GM23338 (cell line): ENCODE measurements around the gene STK38L. TPM values are rescaled to one million over a fixed set of nuclear protein-coding genes. Genes with fewer than 3 reads are reported as not detected.

Experiments
- ATAC-seq: fragments of 200-7000 bp; cut with Tn5 transposase; 3 replicates; pipeline ENCODE4 v1.9.1; 2020
- DNase-seq: peaks from one replicate; pipeline ENCODE4 v3.0.0-alpha.2; 2015; ENCODE audit warnings: low spot score
- H2AFZ ChIP-seq: fragments of 200-600 bp; sonication (generic); 2 replicates; pipeline ENCODE4 v1.8.0; 2016; ENCODE audit warnings: antibody characterized with exemption, mild to moderate bottlenecking, moderate library complexity
- H3F3A ChIP-seq: fragments of 200-600 bp; sonication (generic); replicated peaks from 2 replicates; pipeline ENCODE4 v1.8.0; 2017; ENCODE audit warnings: antibody characterized with exemption, mixed run types, low read depth
- H3K27ac ChIP-seq: fragments of 200-600 bp; sonication (generic); 2 replicates; pipeline ENCODE4 v1.6.1; 2016; ENCODE audit warnings: low read depth
- H3K27me3 ChIP-seq: fragments of 200-600 bp; sonication (generic); 2 replicates; pipeline ENCODE4 v1.8.0; 2016; ENCODE audit warnings: mild to moderate bottlenecking, mixed run types, moderate library complexity; ENCODE audit not compliant: insufficient read depth
- H3K36me3 ChIP-seq: fragments of 200-600 bp; sonication (generic); 2 replicates; pipeline ENCODE4 v1.8.0; 2016; ENCODE audit warnings: mild to moderate bottlenecking; ENCODE audit not compliant: insufficient read depth
- H3K4me1 ChIP-seq: fragments of 200-600 bp; sonication (generic); 2 replicates; pipeline ENCODE4 v1.8.0; 2016; ENCODE audit warnings: mild to moderate bottlenecking, moderate library complexity; ENCODE audit not compliant: insufficient read depth
- H3K4me2 ChIP-seq: fragments of 200-600 bp; sonication (generic); 2 replicates; pipeline ENCODE4 v1.7.1; 2017; ENCODE audit warnings: mixed run types
- H3K4me3 ChIP-seq: fragments of 200-600 bp; sonication (generic); 2 replicates; pipeline ENCODE4 v1.6.1; 2016; ENCODE audit warnings: mixed run types
- H3K79me2 ChIP-seq: fragments of 200-600 bp; sonication (generic); replicated peaks from 2 replicates; pipeline ENCODE4 v1.8.0; 2017; ENCODE audit warnings: mild to moderate bottlenecking; ENCODE audit not compliant: insufficient read depth
- H3K9me2 ChIP-seq: fragments of 200-600 bp; sonication (generic); 2 replicates; pipeline ENCODE4 v1.8.0; 2017; ENCODE audit not compliant: insufficient read depth
- H4K20me1 ChIP-seq: fragments of 200-600 bp; sonication (generic); replicated peaks from 2 replicates; pipeline ENCODE4 v1.8.0; 2017; ENCODE audit warnings: mild to moderate bottlenecking; ENCODE audit not compliant: insufficient read depth
- H3K27ac Mint-ChIP-seq: 2 replicates; pipeline ENCODE4 v1.8.0; 2020; ENCODE audit warnings: inconsistent platforms, mild to moderate bottlenecking, moderate library complexity, mixed read lengths
- H3K27me3 Mint-ChIP-seq: 3 replicates; pipeline ENCODE4 v1.8.0; 2022; ENCODE audit warnings: low read depth, mild to moderate bottlenecking, moderate library complexity, mixed read lengths, inconsistent platforms; ENCODE audit not compliant: insufficient read depth, poor library complexity
- H3K36me3 Mint-ChIP-seq: 3 replicates; pipeline ENCODE4 v1.8.0; 2021; ENCODE audit warnings: low read depth, mild to moderate bottlenecking, inconsistent platforms, moderate library complexity, mixed read lengths
- H3K4me1 Mint-ChIP-seq: 3 replicates; pipeline ENCODE4 v1.8.0; 2020; ENCODE audit warnings: mild to moderate bottlenecking, inconsistent platforms, mixed read lengths
- H3K4me3 Mint-ChIP-seq: 3 replicates; pipeline ENCODE4 v1.8.0; 2021; ENCODE audit warnings: moderate library complexity, mild to moderate bottlenecking, inconsistent platforms, mixed read lengths
- H3K9me3 Mint-ChIP-seq: 3 replicates; pipeline ENCODE4 v1.8.0; 2020; ENCODE audit warnings: moderate library complexity, mild to moderate bottlenecking, inconsistent platforms, mixed read lengths
- CREB1 ChIP-seq: fragments of 250-450 bp; sonication (Bioruptor Pico); IDR thresholded peaks from 2 replicates; pipeline ENCODE4 v1.5.0; 2020; ENCODE audit warnings: low read depth, mild to moderate bottlenecking, moderate library complexity
- EZH2 ChIP-seq: fragments of 200-600 bp; sonication (generic); IDR thresholded peaks from one replicate; pipeline ENCODE4 v1.8.0; 2017; ENCODE audit warnings: antibody characterized with exemption, mild to moderate bottlenecking, low read depth; ENCODE audit not compliant: unreplicated experiment
- EZH2phosphoT487 ChIP-seq: fragments of 200-600 bp; sonication (generic); IDR thresholded peaks from one replicate; pipeline ENCODE4 v1.8.1; 2018; ENCODE audit warnings: antibody characterized with exemption; ENCODE audit not compliant: unreplicated experiment
- NANOG ChIP-seq: IDR thresholded peaks from 2 replicates; pipeline ENCODE4 v1.6.1; 2016; ENCODE audit warnings: antibody characterized with exemption, borderline replicate concordance
- ZNF114 ChIP-seq: fragments of 250-450 bp; sonication (Bioruptor Pico); IDR thresholded peaks from 2 replicates; pipeline ENCODE4 v1.5.0; 2020; ENCODE audit warnings: mild to moderate bottlenecking, moderate library complexity
- polyA plus RNA-seq: library from polyadenylated mRNA; unstranded; fragments of >200 nt; fragmentation: Nextera tagmentation; extraction: Ambion mirVana; gene quantifications from 2 replicates; pipeline ENCODE4 v1.2.1, GENCODE V29; 2016
- total RNA-seq: library from RNA; depleted of rRNA; stranded (reverse); fragments of >200 nt; shearing (Covaris generic); gene quantifications from 2 replicates; pipeline ENCODE4 v1.2.3, GENCODE V29; 2014
- TF ChIP-seq, protein P1 (sequence below): IDR thresholded peaks from one replicate; pipeline ENCODE4 v1.6.1; 2018; ENCODE audit warnings: antibody characterized with exemption; ENCODE audit not compliant: unreplicated experiment
- TF ChIP-seq, protein P2 (sequence below): fragments of 250-450 bp; sonication (Bioruptor Pico); IDR thresholded peaks from 2 replicates; pipeline ENCODE4 v1.5.0; 2020; ENCODE audit warnings: mild to moderate bottlenecking, moderate library complexity

Gene STK38L
- total and polyA plus RNA-seq, 2 experiments from 2014 or later = 28.9 to 56.5 TPM

DNA sequence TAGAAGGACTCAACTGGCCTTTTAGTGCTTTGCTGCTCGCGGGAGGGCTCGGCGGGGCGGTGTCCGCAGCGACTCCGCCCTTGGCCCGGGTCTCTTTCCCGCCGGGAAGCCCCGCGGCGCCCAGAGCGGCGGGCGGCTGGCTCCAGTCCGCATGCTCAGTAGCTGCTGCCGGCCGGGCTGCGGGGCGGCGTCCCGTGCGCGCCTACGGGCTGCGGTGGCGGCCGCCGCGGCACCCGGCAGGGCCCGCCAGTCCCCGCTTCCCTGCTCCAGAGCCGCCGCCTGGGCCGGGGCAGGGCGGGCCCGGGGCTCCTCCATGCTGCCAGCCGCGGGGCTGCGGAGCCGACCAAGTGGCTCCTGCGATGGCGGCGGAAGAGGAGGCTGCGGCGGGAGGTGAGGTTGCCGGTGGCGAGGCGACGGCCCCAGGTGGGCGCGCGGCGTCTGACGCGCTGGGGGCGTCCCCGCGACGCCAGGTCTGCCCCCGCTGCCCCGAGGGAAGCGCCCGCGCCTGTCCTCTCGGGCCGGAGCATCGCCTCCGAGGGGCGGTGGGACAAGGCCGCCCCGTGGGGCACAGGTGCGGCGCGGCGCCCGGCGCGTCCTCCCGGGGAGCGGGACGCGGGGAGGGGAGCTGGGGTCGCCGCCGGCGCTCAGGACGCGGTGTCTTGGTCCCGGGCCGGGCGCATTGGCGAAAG, 88.8 kb downstream of the STK38L start, which contains the start of gene BMAL2:
Gene BMAL2 (plus strand): TSS at position 123 of the 689 bp plus-strand sequence. CDS start 237 bp downstream, at position 360.
- H3K4me1 ChIP-seq = peaks cover 29% of the 10 kb centered on the region
- no peaks in the 10 kb centered on the region for H3K36me3 Mint-ChIP-seq
- peaks cover 33% of the 10 kb centered on the region for H3K79me2 ChIP-seq
- H3K9me3 Mint-ChIP-seq = no peaks in the 10 kb centered on the region
- H3K27ac ChIP-seq = no peak within 1 kb of the TSS
- H3K27me3 ChIP-seq = peaks cover 38% of the 10 kb centered on the region
- peak within 1 kb of the TSS; percentile 99 for H3K4me2 ChIP-seq
- H3K4me3 ChIP-seq = peak within 1 kb of the TSS; percentile 97
- DNase-seq = peak; percentile 76
- peak within 1 kb of the TSS; percentile 60; the same call in 1 of the 2 replicates for H3K27ac Mint-ChIP-seq
- H4K20me1 ChIP-seq = no peaks in the 10 kb centered on the region
- H2AFZ ChIP-seq = peak within 1 kb of the TSS; percentile 100
- H3F3A ChIP-seq = no peaks in the 10 kb centered on the region; the same call in 1 of the 2 replicates
- peaks cover 25% of the 10 kb centered on the region for H3K27me3 Mint-ChIP-seq
- H3K36me3 ChIP-seq = no peaks in the 10 kb centered on the region
- no peaks in the 10 kb centered on the region for H3K9me2 ChIP-seq
- H3K4me3 Mint-ChIP-seq = peak within 1 kb of the TSS; percentile 91
- TF ChIP-seq, protein P1, sequence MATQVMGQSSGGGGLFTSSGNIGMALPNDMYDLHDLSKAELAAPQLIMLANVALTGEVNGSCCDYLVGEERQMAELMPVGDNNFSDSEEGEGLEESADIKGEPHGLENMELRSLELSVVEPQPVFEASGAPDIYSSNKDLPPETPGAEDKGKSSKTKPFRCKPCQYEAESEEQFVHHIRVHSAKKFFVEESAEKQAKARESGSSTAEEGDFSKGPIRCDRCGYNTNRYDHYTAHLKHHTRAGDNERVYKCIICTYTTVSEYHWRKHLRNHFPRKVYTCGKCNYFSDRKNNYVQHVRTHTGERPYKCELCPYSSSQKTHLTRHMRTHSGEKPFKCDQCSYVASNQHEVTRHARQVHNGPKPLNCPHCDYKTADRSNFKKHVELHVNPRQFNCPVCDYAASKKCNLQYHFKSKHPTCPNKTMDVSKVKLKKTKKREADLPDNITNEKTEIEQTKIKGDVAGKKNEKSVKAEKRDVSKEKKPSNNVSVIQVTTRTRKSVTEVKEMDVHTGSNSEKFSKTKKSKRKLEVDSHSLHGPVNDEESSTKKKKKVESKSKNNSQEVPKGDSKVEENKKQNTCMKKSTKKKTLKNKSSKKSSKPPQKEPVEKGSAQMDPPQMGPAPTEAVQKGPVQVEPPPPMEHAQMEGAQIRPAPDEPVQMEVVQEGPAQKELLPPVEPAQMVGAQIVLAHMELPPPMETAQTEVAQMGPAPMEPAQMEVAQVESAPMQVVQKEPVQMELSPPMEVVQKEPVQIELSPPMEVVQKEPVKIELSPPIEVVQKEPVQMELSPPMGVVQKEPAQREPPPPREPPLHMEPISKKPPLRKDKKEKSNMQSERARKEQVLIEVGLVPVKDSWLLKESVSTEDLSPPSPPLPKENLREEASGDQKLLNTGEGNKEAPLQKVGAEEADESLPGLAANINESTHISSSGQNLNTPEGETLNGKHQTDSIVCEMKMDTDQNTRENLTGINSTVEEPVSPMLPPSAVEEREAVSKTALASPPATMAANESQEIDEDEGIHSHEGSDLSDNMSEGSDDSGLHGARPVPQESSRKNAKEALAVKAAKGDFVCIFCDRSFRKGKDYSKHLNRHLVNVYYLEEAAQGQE = no peak
- no peak for TF ChIP-seq NANOG
- TF ChIP-seq EZH2 = no peak
- TF ChIP-seq CREB1 (CRISPR knock-in tag) = peak; percentile 81
- no peak for TF ChIP-seq ZNF114
- TF ChIP-seq, protein P2, sequence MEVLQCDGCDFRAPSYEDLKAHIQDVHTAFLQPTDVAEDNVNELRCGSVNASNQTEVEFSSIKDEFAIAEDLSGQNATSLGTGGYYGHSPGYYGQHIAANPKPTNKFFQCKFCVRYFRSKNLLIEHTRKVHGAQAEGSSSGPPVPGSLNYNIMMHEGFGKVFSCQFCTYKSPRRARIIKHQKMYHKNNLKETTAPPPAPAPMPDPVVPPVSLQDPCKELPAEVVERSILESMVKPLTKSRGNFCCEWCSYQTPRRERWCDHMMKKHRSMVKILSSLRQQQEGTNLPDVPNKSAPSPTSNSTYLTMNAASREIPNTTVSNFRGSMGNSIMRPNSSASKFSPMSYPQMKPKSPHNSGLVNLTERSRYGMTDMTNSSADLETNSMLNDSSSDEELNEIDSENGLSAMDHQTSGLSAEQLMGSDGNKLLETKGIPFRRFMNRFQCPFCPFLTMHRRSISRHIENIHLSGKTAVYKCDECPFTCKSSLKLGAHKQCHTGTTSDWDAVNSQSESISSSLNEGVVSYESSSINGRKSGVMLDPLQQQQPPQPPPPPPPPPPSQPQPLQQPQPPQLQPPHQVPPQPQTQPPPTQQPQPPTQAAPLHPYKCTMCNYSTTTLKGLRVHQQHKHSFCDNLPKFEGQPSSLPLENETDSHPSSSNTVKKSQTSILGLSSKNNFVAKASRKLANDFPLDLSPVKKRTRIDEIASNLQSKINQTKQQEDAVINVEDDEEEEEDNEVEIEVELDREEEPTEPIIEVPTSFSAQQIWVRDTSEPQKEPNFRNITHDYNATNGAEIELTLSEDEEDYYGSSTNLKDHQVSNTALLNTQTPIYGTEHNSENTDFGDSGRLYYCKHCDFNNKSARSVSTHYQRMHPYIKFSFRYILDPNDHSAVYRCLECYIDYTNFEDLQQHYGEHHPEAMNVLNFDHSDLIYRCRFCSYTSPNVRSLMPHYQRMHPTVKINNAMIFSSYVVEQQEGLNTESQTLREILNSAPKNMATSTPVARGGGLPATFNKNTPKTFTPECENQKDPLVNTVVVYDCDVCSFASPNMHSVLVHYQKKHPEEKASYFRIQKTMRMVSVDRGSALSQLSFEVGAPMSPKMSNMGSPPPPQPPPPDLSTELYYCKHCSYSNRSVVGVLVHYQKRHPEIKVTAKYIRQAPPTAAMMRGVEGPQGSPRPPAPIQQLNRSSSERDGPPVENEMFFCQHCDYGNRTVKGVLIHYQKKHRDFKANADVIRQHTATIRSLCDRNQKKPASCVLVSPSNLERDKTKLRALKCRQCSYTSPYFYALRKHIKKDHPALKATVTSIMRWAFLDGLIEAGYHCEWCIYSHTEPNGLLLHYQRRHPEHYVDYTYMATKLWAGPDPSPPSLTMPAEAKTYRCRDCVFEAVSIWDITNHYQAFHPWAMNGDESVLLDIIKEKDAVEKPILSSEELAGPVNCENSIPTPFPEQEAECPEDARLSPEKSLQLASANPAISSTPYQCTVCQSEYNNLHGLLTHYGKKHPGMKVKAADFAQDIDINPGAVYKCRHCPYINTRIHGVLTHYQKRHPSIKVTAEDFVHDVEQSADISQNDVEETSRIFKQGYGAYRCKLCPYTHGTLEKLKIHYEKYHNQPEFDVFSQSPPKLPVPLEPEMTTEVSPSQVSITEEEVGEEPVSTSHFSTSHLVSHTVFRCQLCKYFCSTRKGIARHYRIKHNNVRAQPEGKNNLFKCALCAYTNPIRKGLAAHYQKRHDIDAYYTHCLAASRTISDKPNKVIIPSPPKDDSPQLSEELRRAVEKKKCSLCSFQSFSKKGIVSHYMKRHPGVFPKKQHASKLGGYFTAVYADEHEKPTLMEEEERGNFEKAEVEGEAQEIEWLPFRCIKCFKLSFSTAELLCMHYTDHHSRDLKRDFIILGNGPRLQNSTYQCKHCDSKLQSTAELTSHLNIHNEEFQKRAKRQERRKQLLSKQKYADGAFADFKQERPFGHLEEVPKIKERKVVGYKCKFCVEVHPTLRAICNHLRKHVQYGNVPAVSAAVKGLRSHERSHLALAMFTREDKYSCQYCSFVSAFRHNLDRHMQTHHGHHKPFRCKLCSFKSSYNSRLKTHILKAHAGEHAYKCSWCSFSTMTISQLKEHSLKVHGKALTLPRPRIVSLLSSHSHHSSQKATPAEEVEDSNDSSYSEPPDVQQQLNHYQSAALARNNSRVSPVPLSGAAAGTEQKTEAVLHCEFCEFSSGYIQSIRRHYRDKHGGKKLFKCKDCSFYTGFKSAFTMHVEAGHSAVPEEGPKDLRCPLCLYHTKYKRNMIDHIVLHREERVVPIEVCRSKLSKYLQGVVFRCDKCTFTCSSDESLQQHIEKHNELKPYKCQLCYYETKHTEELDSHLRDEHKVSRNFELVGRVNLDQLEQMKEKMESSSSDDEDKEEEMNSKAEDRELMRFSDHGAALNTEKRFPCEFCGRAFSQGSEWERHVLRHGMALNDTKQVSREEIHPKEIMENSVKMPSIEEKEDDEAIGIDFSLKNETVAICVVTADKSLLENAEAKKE (CRISPR knock-in tag) = no peak
- no peak for TF ChIP-seq EZH2phosphoT487
- peak; percentile 82 for ATAC-seq
- H3K4me1 Mint-ChIP-seq = peaks cover 34% of the 10 kb centered on the region
